Measurements from ENCODE around the gene LRG1.

DNA sequence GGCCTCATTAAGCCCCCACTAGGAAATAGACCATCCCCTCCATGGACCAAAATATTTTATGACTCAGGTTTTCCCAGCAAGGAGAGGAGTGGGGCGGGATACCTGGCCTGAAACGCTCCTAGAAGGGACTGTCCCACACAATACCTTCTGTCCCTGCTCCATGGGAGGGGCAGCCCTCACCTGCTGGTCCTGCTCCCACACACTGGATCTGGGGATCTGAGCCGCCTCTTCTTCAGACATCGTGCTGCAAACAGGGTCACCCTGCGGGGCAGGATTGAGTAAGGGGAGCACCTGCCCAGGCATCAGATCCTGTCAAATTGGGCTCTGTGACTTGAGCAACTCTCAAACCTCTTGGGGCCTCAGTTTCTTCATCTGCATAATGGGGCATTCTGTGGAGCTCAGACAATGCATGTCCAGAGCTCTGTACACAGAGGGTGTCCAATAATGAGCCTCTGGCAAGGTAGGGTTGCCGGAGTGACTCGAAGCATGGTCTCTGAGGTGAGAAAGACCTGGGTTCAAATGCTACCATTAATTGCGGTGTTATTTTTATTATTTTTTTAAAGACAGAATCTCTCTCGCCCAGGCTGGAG lies 5.9 kb downstream of the LRG1 start:
- TF ChIP-seq ARNTL (CRISPR knock-in tag; IDR thresholded peaks at IDR 0.05; ENCODE audit: borderline replicate concordance, low read depth) = no peak
- TF ChIP-seq, protein P1, sequence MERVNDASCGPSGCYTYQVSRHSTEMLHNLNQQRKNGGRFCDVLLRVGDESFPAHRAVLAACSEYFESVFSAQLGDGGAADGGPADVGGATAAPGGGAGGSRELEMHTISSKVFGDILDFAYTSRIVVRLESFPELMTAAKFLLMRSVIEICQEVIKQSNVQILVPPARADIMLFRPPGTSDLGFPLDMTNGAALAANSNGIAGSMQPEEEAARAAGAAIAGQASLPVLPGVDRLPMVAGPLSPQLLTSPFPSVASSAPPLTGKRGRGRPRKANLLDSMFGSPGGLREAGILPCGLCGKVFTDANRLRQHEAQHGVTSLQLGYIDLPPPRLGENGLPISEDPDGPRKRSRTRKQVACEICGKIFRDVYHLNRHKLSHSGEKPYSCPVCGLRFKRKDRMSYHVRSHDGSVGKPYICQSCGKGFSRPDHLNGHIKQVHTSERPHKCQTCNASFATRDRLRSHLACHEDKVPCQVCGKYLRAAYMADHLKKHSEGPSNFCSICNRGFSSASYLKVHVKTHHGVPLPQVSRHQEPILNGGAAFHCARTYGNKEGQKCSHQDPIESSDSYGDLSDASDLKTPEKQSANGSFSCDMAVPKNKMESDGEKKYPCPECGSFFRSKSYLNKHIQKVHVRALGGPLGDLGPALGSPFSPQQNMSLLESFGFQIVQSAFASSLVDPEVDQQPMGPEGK (CRISPR knock-in tag; IDR thresholded peaks at IDR 0.05; ENCODE audit: borderline replicate concordance) = no peak
- TF ChIP-seq ZFP30 (CRISPR knock-in tag; IDR thresholded peaks at IDR 0.05) = no peak
- TF ChIP-seq RARB (CRISPR knock-in tag; IDR thresholded peaks at IDR 0.05) = no peak
- TF ChIP-seq TOX (CRISPR knock-in tag; IDR thresholded peaks at IDR 0.05; ENCODE audit: borderline replicate concordance) = no peak
- no peak for TF ChIP-seq GLIS3 (CRISPR knock-in tag; IDR thresholded peaks at IDR 0.05)
- TF ChIP-seq, protein P2, sequence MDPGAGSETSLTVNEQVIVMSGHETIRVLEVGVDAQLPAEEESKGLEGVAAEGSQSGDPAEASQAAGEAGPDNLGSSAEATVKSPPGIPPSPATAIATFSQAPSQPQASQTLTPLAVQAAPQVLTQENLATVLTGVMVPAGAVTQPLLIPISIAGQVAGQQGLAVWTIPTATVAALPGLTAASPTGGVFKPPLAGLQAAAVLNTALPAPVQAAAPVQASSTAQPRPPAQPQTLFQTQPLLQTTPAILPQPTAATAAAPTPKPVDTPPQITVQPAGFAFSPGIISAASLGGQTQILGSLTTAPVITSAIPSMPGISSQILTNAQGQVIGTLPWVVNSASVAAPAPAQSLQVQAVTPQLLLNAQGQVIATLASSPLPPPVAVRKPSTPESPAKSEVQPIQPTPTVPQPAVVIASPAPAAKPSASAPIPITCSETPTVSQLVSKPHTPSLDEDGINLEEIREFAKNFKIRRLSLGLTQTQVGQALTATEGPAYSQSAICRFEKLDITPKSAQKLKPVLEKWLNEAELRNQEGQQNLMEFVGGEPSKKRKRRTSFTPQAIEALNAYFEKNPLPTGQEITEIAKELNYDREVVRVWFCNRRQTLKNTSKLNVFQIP (CRISPR knock-in tag; IDR thresholded peaks at IDR 0.05; ENCODE audit: borderline replicate concordance, low read depth) = no peak
- TF ChIP-seq ISL1 (CRISPR knock-in tag; IDR thresholded peaks at IDR 0.05) = no peak
